Gastrocnemius medialis (tissue), 4 donors: ENCODE data around the gene MFRP. TPM values are rescaled to one million over a fixed set of nuclear protein-coding genes. Genes with fewer than 3 reads are reported as not detected.

Experiments
- ATAC-seq, 2 donors: fragments of 150-250 bp; one replicate each; pipeline ENCODE4 v1.9.1; 2016
- DNase-seq, 2 donors: peaks; one replicate each; pipeline ENCODE4 v3.0.0-alpha.2; 2019
- H3K27ac ChIP-seq, 4 donors: fragments of 200-600 bp; sonication (generic); 1 replicate in 1 of 4; 2 replicates in 3 of 4; pipeline ENCODE4 v1.5.1; 2016 to 2018; ENCODE audit warnings: mild to moderate bottlenecking in 2 of 4, moderate library complexity in 1 of 4
- H3K27me3 ChIP-seq, 3 donors: fragments of 200-600 bp; sonication (generic) in 2 of 3; 1 replicate in 1 of 3; 2 replicates in 2 of 3; pipeline versions ENCODE4 v1.5.1 to v1.6.0; 2016 to 2019; ENCODE audit warnings: mild to moderate bottlenecking in 1 of 3, moderate library complexity in 1 of 3
- H3K36me3 ChIP-seq, 2 donors: fragments of 200-600 bp; sonication (generic) in 1 of 2; one replicate each; pipeline ENCODE4 v1.5.1; 2017 to 2018
- H3K4me1 ChIP-seq, 2 donors: fragments of 200-600 bp; sonication (generic) in 1 of 2; one replicate each; pipeline ENCODE4 v1.5.1; 2016 to 2017; ENCODE audit warnings: mild to moderate bottlenecking in 2 of 2
- H3K4me3 ChIP-seq, 4 donors: fragments of 200-600 bp; sonication (generic) in 3 of 4; 1 replicate in 1 of 4; 2 replicates in 3 of 4; pipeline ENCODE4 v1.5.1; 2016 to 2019; ENCODE audit warnings: mild to moderate bottlenecking in 2 of 4
- H3K9me3 ChIP-seq, 3 donors: fragments of 200-600 bp; sonication (generic) in 2 of 3; 1 replicate in 1 of 3; 2 replicates in 2 of 3; pipeline ENCODE4 v1.5.1; 2016 to 2019
- CTCF ChIP-seq, 5 experiments: fragments of 450-650 bp in 3 of 5; fragments of 200-600 bp in 2 of 5; sonication (generic) in 2 of 5; IDR thresholded peaks in 4 of 5; conservative IDR thresholded peaks in 1 of 5; 1 replicate in 4 of 5; 2 replicates in 1 of 5; pipeline ENCODE4 v1.5.1; 2016 to 2019; ENCODE audit warnings: antibody characterized with exemption in 5 of 5, mild to moderate bottlenecking in 3 of 5, moderate library complexity in 3 of 5
- POLR2A ChIP-seq, 2 donors: fragments of 450-650 bp; IDR thresholded peaks; one replicate each; pipeline ENCODE4 v1.6.1; 2017; ENCODE audit warnings: antibody characterized with exemption in 2 of 2, mild to moderate bottlenecking in 2 of 2, moderate library complexity in 2 of 2
- in situ Hi-C, 4 donors: fragments of 200-750 bp; cut with MboI; loops; one replicate each; pipeline versions ENCODE4 v1.15.0 to v1.8.0; 2017; ENCODE audit warnings: low sequenced_read_pairs in 4 of 4
- intact Hi-C: fragments of 100-400 bp; cut with DNase I; formaldehyde crosslinking; loops from one replicate; pipeline ENCODE4 v1.15.1; 2023; ENCODE audit warnings: low total_unique reads
- total RNA-seq, 4 donors: library from RNA; depleted of rRNA; stranded (reverse); fragments of >200 nt; gene quantifications; one replicate each; pipeline versions ENCODE4 v1.1.0 to v1.2.3, GENCODE V29; 2016

Gene MFRP
- total RNA-seq, 4 donors from 2014 or later, result not detected

GRCh38 chr11:119373059-119373920 is 26.8 kb upstream of the MFRP start:
- no peaks in the 10 kb centered on the region for H3K27me3 ChIP-seq
- peak overlapping the region; percentile 96 to 99 (median 98) for H3K27ac ChIP-seq
- no peaks in the 10 kb centered on the region for H3K36me3 ChIP-seq
- peak in 1 of 2 donors; percentile 33 for DNase-seq
- ATAC-seq, result no peak
- in situ Hi-C loops (no loop called here), intact Hi-C loops (no loop called here)
- peak overlapping the region in 1 of 4 donors; percentile 32 for H3K4me3 ChIP-seq
- H3K9me3 ChIP-seq, result no peaks in the 10 kb centered on the region
- no peak for TF ChIP-seq POLR2A (IDR thresholded peaks at IDR 0.05)
- TF ChIP-seq CTCF (IDR thresholded peaks at IDR 0.05 in 4 of 5, conservative IDR thresholded peaks at IDR 0.05 in 1 of 5), result no peak
- H3K4me1 ChIP-seq, result peaks cover 89 to 96% of the 10 kb centered on the region in 2 donors

- ATAC-seq (peak in 1 of 2 donors; percentile 6), DNase-seq (peak; percentile 70 to 78)
- in situ Hi-C loops, result no loop called here
- Histone ChIP-seq H3K4me3 (peak overlapping the region in 1 of 4 donors; percentile 32), H3K27me3 (no peaks in the 10 kb centered on the region), H3K9me3 (no peaks in the 10 kb centered on the region), H3K36me3 (no peaks in the 10 kb centered on the region), H3K27ac (peak overlapping the region; percentile 96 to 99 (median 98)), H3K4me1 (peaks cover 92 to 100% of the 10 kb centered on the region in 2 donors)
- no peak for TF ChIP-seq CTCF (IDR thresholded peaks at IDR 0.05 in 4 of 5, conservative IDR thresholded peaks at IDR 0.05 in 1 of 5)
- TF ChIP-seq POLR2A (IDR thresholded peaks at IDR 0.05), result no peak
- intact Hi-C loops, result no loop called here
Measured at GRCh38 chr11:119372260-119373058, 26.0 kb upstream of the MFRP start.

GRCh38 chr11:119371778-119372182 is 25.3 kb upstream of the MFRP start:
- Histone ChIP-seq H3K9me3 (no peaks in the 10 kb centered on the region), H3K4me1 (peaks cover 92 to 100% of the 10 kb centered on the region in 2 donors), H3K27ac (peak overlapping the region; percentile 96 to 99 (median 98)), H3K27me3 (no peaks in the 10 kb centered on the region), H3K4me3 (no peak overlapping the region), H3K36me3 (no peaks in the 10 kb centered on the region)
- in situ Hi-C loops (no loop called here), intact Hi-C loops (loop anchor here (1.0 kb wide), 1 partner anchor 10 kb away; no protein-coding TSS in a partner anchor)
- DNase-seq (peak in 1 of 2 donors; percentile 85), ATAC-seq (peak; percentile 15 to 19)
- TF ChIP-seq CTCF (IDR thresholded peaks at IDR 0.05 in 4 of 5, conservative IDR thresholded peaks at IDR 0.05 in 1 of 5), result peak; percentile 25 to 44 (median 37)
- TF ChIP-seq POLR2A (IDR thresholded peaks at IDR 0.05), result peak; percentile 53 to 60

GRCh38 chr11:119371067-119371601 is 24.6 kb upstream of the MFRP start:
- no peaks in the 10 kb centered on the region for H3K27me3 ChIP-seq
- intact Hi-C loops, result loop anchor here (1.0 kb wide), 1 partner anchor 10 kb away; no protein-coding TSS in a partner anchor
- H3K4me3 ChIP-seq, result peak overlapping the region in 1 of 4 donors; percentile 3
- DNase-seq (peak; percentile 65 to 85), ATAC-seq (peak; percentile 17 to 25)
- H3K4me1 ChIP-seq, result peaks cover 93 to 100% of the 10 kb centered on the region in 2 donors
- no peaks in the 10 kb centered on the region for H3K36me3 ChIP-seq
- H3K9me3 ChIP-seq, result no peaks in the 10 kb centered on the region
- in situ Hi-C loops, result no loop called here
- TF ChIP-seq CTCF (IDR thresholded peaks at IDR 0.05 in 4 of 5, conservative IDR thresholded peaks at IDR 0.05 in 1 of 5) (no peak), POLR2A (IDR thresholded peaks at IDR 0.05) (no peak)
- peak overlapping the region; percentile 96 to 99 (median 98) for H3K27ac ChIP-seq
